OCI-LY7 (cell line): Measurements from ENCODE around the gene DAZAP1. TPM values are rescaled to one million over a fixed set of nuclear protein-coding genes. Genes with fewer than 3 reads are reported as not detected.

Source experiments
- BruUV-seq: library from RNA; stranded (reverse); fragments of 400-500 nt; replicated peaks from 2 replicates; lab custom pipeline; 2021; lab: Mats Ljungman, UMichigan
- CTCF ChIA-PET: fragments of 300-600 bp; sonication (Branson Sonifier 250); formaldehyde crosslinking; loops from one replicate; lab custom pipeline; 2022; ENCODE audit warnings: antibody characterized with exemption; ENCODE audit not compliant: unreplicated experiment; lab: Charles Lee
- POLR2A ChIA-PET: fragments of 300-600 bp; sonication (Branson Sonifier 250); formaldehyde crosslinking; loops from one replicate; lab custom pipeline; 2022; ENCODE audit warnings: antibody characterized with exemption; lab: Charles Lee
- DNase-seq: peaks from one replicate; pipeline ENCODE4 v3.0.0-alpha.2; 2015; ENCODE audit warnings: low spot score
- H2AFZ ChIP-seq: fragments of 200-600 bp; sonication (generic), shearing (Covaris generic); 2 replicates; pipeline ENCODE4 v1.6.1; 2014; ENCODE audit warnings: mild to moderate bottlenecking, antibody characterized with exemption, low read length, moderate library complexity
- H3K27ac ChIP-seq: fragments of 200-600 bp; sonication (generic); 2 replicates; pipeline ENCODE4 v1.5.1; 2014; ENCODE audit warnings: mixed run types, low read depth, mild to moderate bottlenecking, moderate library complexity, low read length, inconsistent platforms; ENCODE audit not compliant: poor library complexity, severe bottlenecking
- H3K36me3 ChIP-seq: fragments of 200-600 bp; sonication (generic); 2 replicates; pipeline ENCODE4 v1.6.1; 2014; ENCODE audit warnings: mild to moderate bottlenecking, antibody characterized with exemption, low read length, moderate library complexity, mixed read lengths; ENCODE audit not compliant: insufficient read depth
- H3K4me1 ChIP-seq: fragments of 200-600 bp; sonication (generic); 2 replicates; pipeline ENCODE4 v1.5.1; 2014; ENCODE audit warnings: mild to moderate bottlenecking, low read length; ENCODE audit not compliant: insufficient read depth, poor library complexity, severe bottlenecking
- H3K4me2 ChIP-seq: fragments of 200-600 bp; sonication (generic); 2 replicates; pipeline ENCODE4 v1.6.1; 2014; ENCODE audit warnings: mild to moderate bottlenecking, low read length
- H3K4me3 ChIP-seq: fragments of 200-600 bp; sonication (generic); 2 replicates; pipeline ENCODE4 v1.5.1; 2014; ENCODE audit warnings: mild to moderate bottlenecking, low read depth, low read length; ENCODE audit not compliant: poor library complexity, severe bottlenecking
- H3K79me2 ChIP-seq: fragments of 200-600 bp; sonication (generic); 2 replicates; pipeline ENCODE4 v1.6.1; 2016; ENCODE audit warnings: low read depth, mild to moderate bottlenecking, low read length, moderate library complexity, mixed read lengths; ENCODE audit not compliant: insufficient read depth
- H3K9me2 ChIP-seq: fragments of 200-600 bp; sonication (generic); 2 replicates; pipeline ENCODE4 v1.6.1; 2016; ENCODE audit warnings: mild to moderate bottlenecking, low read length, mixed read lengths; ENCODE audit not compliant: insufficient read depth
- H3K9me3 ChIP-seq: fragments of 200-600 bp; sonication (generic); 2 replicates; pipeline ENCODE4 v1.6.1; 2014; ENCODE audit warnings: mild to moderate bottlenecking, mixed run types, low read length, mixed read lengths
- H4K20me1 ChIP-seq: fragments of 200-600 bp; sonication (generic); 2 replicates; pipeline ENCODE4 v1.6.1; 2014; ENCODE audit warnings: mild to moderate bottlenecking, antibody characterized with exemption, low read length, moderate library complexity, mixed read lengths; ENCODE audit not compliant: insufficient read depth
- CTCF ChIP-seq: fragments of 200-600 bp; sonication (generic); conservative IDR thresholded peaks from 2 replicates; pipeline ENCODE4 v1.5.1; 2014; ENCODE audit warnings: mild to moderate bottlenecking, antibody characterized with exemption, low read length, moderate library complexity, mixed read lengths
- EZH2phosphoT487 ChIP-seq: fragments of 200-600 bp; sonication (generic); IDR thresholded peaks from 2 replicates; pipeline ENCODE4 v1.6.1; 2018; ENCODE audit warnings: low read depth, borderline replicate concordance, mild to moderate bottlenecking, mixed run types, antibody characterized with exemption, low read length, moderate library complexity, mixed read lengths
- intact Hi-C: fragments of 100-400 bp; cut with micrococcal nuclease; formaldehyde crosslinking; loops from one replicate; pipeline ENCODE4 v1.10.0; 2022; ENCODE audit not compliant: unreplicated experiment
- total RNA-seq, 2 experiments: library from RNA; depleted of rRNA in 1 of 2; stranded (reverse); fragments of >200 nt in 1 of 2; shearing (Covaris generic) in 1 of 2; gene quantifications; 2 replicates each; pipeline ENCODE4 v1.2.3, GENCODE V29; 2014 to 2022

Gene DAZAP1
- total RNA-seq, 2 experiments from 2014 or later, result 170 to 373 TPM

GRCh38 chr19:1471010-1471514 lies 63.7 kb downstream of the DAZAP1 start:
- intact Hi-C loops, result no loop called here
- H3K79me2 ChIP-seq, result no peaks in the 10 kb centered on the region
- peak overlapping the region; percentile 47 for H3K4me2 ChIP-seq
- peak overlapping the region; percentile 14 for H3K4me3 ChIP-seq
- TF ChIP-seq CTCF (no peak; the same call in 1 of the 2 replicates), EZH2phosphoT487 (no peak)
- DNase-seq, result no peak
- peaks cover 7% of the 10 kb centered on the region; the same call in 1 of the 2 replicates for H4K20me1 ChIP-seq
- CTCF ChIA-PET, result no interaction called here
- H2AFZ ChIP-seq, result no peak overlapping the region
- no peaks in the 10 kb centered on the region for H3K9me3 ChIP-seq
- BruUV-seq, result no TSS peak
- no peaks in the 10 kb centered on the region for H3K9me2 ChIP-seq
- H3K27ac ChIP-seq, result no peak overlapping the region
- POLR2A ChIA-PET, result no interaction called here
- 0 out of 2 replicates have a peak, but pooled peaks cover 9% of the 10 kb centered on the region for H3K36me3 ChIP-seq
- H3K4me1 ChIP-seq, result peaks cover 16% of the 10 kb centered on the region

- no peak for TF ChIP-seq EZH2phosphoT487
- peak; percentile 57 for TF ChIP-seq CTCF
- Histone ChIP-seq H3K4me3 (no peak overlapping the region), H3K9me3 (no peaks in the 10 kb centered on the region), H3K4me2 (peak overlapping the region; percentile 47), H3K27ac (no peak overlapping the region), H3K36me3 (0 out of 2 replicates have a peak, but pooled peaks cover 15% of the 10 kb centered on the region), H2AFZ (no peak overlapping the region), H4K20me1 (peaks cover 7% of the 10 kb centered on the region; the same call in 1 of the 2 replicates), H3K9me2 (no peaks in the 10 kb centered on the region), H3K79me2 (no peaks in the 10 kb centered on the region), H3K4me1 (peaks cover 16% of the 10 kb centered on the region)
- ChIA-PET POLR2A (no interaction called here), CTCF (no interaction called here)
- DNase-seq, result peak; percentile 38
- intact Hi-C loops, result no loop called here
- no TSS peak for BruUV-seq
These were observed 64.3 kb downstream of the DAZAP1 start for GRCh38 chr19:1471515-1472160.
